Measurements from ENCODE around the gene CDSN. TPM values are rescaled to one million over a fixed set of nuclear protein-coding genes. Genes with fewer than 3 reads are reported as not detected.

CDSN gene
- total RNA-seq, 1 donor: not detected

- no peak for DNase-seq (ENCODE audit: low read depth)
- TF ChIP-seq CTCF (IDR thresholded peaks at IDR 0.05; ENCODE audit: insufficient read depth, low read length): no peak
These were observed 9.2 kb downstream of the CDSN start for GRCh38 chr6:31110825-31111582.

GRCh38 chr6:31107052-31107451, 13.2 kb downstream of the CDSN start:
- no peak for DNase-seq (ENCODE audit: low read depth)
- no peak overlapping the region for H3K4me3 ChIP-seq (ENCODE audit: low read depth, low read length)
- TF ChIP-seq CTCF (IDR thresholded peaks at IDR 0.05; ENCODE audit: insufficient read depth, low read length): no peak

More at GRCh38 chr6:31110825-31111582, 9.2 kb downstream of the CDSN start:
- no peak overlapping the region for H3K4me3 ChIP-seq (ENCODE audit: low read depth, low read length)

GRCh38 chr6:31103136-31103535, 17.1 kb downstream of the CDSN start:
- DNase-seq (ENCODE audit: low read depth): no peak
- no peak for TF ChIP-seq CTCF (IDR thresholded peaks at IDR 0.05; ENCODE audit: insufficient read depth, low read length)
- H3K4me3 ChIP-seq (ENCODE audit: low read depth, low read length): no peak overlapping the region

GRCh38 chr6:31098449-31098938, 21.8 kb downstream of the CDSN start:
- DNase-seq (ENCODE audit: low read depth): no peak
- H3K4me3 ChIP-seq (ENCODE audit: low read depth, low read length): no peak overlapping the region
- no peak for TF ChIP-seq CTCF (IDR thresholded peaks at IDR 0.05; ENCODE audit: insufficient read depth, low read length)

GRCh38 chr6:31096656-31097055, 23.6 kb downstream of the CDSN start:
- H3K4me3 ChIP-seq (ENCODE audit: low read depth, low read length): no peak overlapping the region
- TF ChIP-seq CTCF (IDR thresholded peaks at IDR 0.05; ENCODE audit: insufficient read depth, low read length): no peak
- no peak for DNase-seq (ENCODE audit: low read depth)

GRCh38 chr6:31096215-31096614, 24.0 kb downstream of the CDSN start:
- no peak for DNase-seq (ENCODE audit: low read depth)
- TF ChIP-seq CTCF (IDR thresholded peaks at IDR 0.05; ENCODE audit: insufficient read depth, low read length): no peak
- no peak overlapping the region for H3K4me3 ChIP-seq (ENCODE audit: low read depth, low read length)

All from fibroblast of the aortic adventitia (primary cell).